GM10266 (cell line): ENCODE data around the gene DNAH1.
A peak's percentile ranks its signal among the peaks of the same experiment; 100 is the strongest.

Source experiments
- DNase-seq: peaks from one replicate; pipeline ENCODE4 v3.0.0; 2012; ENCODE audit errors: extremely low spot score
- TF ChIP-seq, protein P1 (sequence below): IDR thresholded peaks from 2 replicates; pipeline ENCODE4 v1.5.1; 2012; ENCODE audit warnings: mild to moderate bottlenecking, low read depth; ENCODE audit not compliant: control insufficient read depth, insufficient read depth; ENCODE audit errors: missing control alignments

The DNAH1 gene

DNA sequence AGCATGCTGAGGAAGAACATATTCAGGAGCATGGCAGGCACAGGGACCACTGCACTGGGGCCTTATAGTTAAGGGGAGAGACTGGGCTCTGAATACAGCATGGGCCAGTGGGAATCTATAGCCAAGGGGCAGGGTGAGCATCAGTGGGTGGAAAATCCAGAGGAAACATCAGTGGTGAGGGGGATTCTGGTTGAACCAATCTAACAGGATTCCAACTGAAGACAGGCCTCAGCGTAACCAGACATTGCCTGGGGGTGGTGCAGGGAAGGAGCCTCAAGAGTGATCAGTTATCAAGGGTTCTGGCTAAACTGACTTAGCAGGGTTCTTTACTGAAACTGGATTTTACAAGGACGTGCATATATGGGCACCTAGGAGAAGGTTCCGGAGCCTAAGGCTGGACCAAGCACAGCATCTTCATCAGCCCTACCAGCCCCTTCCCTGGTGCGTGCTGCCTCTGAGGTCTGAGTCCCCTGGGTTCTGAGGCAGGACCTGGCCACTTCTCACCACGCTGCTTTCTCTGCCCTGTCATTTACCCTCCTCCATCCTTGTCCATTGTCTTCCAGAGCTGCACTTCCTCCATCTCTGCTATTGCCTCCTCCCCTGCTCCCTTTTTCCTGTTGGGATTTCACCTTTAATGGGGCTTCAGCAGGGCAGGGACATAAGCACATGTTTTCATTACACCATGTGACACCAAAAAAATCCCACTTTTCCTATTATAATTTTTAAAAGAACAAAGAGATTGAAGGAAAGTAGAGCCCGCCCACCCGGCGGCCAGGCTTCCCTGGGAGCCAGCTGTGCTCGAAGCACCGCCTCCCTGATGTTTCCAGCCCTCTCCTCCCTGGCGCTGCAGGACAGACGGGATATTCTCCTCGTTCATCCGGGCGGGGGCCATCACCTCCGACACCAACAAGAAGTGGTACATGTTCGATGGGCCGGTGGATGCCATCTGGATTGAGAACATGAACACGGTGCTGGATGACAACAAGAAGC, 52.1 kb downstream of the DNAH1 start:
- no peak for DNase-seq
- TF ChIP-seq, protein P1, sequence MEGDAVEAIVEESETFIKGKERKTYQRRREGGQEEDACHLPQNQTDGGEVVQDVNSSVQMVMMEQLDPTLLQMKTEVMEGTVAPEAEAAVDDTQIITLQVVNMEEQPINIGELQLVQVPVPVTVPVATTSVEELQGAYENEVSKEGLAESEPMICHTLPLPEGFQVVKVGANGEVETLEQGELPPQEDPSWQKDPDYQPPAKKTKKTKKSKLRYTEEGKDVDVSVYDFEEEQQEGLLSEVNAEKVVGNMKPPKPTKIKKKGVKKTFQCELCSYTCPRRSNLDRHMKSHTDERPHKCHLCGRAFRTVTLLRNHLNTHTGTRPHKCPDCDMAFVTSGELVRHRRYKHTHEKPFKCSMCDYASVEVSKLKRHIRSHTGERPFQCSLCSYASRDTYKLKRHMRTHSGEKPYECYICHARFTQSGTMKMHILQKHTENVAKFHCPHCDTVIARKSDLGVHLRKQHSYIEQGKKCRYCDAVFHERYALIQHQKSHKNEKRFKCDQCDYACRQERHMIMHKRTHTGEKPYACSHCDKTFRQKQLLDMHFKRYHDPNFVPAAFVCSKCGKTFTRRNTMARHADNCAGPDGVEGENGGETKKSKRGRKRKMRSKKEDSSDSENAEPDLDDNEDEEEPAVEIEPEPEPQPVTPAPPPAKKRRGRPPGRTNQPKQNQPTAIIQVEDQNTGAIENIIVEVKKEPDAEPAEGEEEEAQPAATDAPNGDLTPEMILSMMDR, result no peak

GRCh38 chr3:52370531-52370930, 54.4 kb downstream of the DNAH1 start:
- TF ChIP-seq, protein P1, result no peak
- no peak for DNase-seq

- DNase-seq, result no peak
- TF ChIP-seq, protein P1, result no peak
Observed at GRCh38 chr3:52372822-52373504, 56.8 kb downstream of the DNAH1 start.

DNA sequence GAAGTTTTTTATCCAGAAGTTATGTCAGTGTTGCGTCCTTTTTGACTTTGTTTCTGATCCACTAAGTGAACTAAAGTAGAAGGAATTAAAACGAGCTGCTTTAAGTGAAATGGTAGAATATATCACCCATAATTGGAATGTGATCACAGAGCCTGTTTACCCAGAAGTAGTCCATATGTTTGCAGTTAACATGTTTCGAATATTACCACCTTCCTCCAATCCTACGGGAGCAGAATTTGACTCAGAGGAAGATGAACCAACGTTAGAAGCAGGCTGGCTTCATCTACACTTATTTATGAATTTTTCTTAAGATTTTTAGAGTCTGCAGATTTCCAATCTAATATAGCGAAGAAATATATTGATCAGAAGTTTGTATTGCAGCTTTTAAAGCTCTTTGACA, 57.6 kb downstream of the DNAH1 start:
- TF ChIP-seq, protein P1, result no peak
- DNase-seq, result no peak

GRCh38 chr3:52374173-52374572, 58.1 kb downstream of the DNAH1 start:
- TF ChIP-seq, protein P1, result peak; percentile 8

DNA sequence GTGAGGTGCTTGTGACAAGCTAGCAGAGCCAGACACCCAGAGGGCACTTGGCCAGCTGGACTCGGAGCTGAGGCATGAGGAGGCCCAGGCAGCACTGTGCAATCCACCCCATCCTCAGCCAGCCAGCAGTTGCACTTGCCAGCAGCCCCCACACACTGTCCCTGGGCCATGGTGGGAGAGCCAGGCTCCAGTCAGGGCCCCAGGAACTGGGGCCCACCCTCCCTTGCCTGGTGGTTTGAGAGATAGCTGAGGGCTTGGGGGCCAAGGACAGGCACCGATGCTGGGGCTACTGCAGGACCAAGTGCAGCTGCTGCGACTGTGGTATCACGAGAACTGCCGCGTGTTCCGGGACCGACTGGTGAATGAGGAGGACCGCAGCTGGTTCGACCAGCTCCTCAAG, 63.5 kb downstream of the DNAH1 start:
- TF ChIP-seq, protein P1, result no peak
- no peak for DNase-seq

More at GRCh38 chr3:52374173-52374572, 58.1 kb downstream of the DNAH1 start:
- DNase-seq, result no peak
